NOMO-1 (cell line): ENCODE results near the gene MBD3L1.

ENCODE experiments used
- DNase-seq, 2 experiments: peaks; one replicate each; lab custom pipeline; 2025; ENCODE audit not compliant: unreplicated experiment in 2 of 2; lab: John Stamatoyannopoulos, UW

MBD3L1 gene

DNA sequence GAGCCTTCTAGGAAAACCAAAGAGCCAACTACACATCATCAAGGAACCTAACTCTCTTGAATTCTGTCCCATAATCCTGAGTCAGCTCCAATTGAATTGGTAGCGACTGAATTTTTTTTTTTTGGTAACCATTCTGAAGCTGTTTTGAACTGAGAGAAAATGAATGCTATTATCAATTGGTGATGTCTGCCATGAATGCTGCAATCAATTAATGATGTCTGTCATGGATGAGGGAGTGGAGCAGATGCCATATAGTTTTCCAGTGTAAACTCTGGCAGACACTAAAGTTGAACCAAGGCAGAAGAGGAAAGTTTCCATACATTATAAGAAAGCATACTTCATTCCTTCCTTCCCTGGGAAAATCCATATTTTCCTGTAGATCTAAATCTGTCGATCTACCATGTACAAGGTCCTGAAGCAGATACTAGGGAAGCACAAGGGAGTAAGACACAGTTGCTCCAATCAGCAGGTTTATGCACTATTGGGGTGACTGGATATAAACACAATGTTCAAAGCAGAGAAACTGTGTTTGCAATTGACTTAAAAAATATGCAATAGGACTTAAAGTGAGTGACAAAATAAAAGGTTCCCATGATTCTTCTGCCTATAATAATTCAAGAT, 48.8 kb downstream of the MBD3L1 start:
- no peak for DNase-seq

DNA sequence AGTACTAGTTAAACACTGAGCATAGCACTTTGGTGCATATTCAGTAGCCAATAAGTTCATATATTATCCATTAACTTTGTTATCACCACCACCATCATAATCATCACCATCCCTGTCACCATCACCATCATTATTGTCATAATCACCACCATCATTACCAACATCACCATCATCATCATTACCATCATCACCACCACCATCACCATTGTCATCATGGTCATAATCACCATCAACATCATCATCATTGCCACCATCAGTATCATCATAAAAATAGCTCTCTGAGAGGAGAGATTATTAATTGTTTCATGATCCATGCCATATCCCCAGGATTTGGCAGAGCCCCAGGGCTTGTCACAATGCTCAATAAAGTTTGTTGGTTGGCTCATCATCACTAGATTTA, 49.3 kb downstream of the MBD3L1 start:
- DNase-seq, result no peak

DNA sequence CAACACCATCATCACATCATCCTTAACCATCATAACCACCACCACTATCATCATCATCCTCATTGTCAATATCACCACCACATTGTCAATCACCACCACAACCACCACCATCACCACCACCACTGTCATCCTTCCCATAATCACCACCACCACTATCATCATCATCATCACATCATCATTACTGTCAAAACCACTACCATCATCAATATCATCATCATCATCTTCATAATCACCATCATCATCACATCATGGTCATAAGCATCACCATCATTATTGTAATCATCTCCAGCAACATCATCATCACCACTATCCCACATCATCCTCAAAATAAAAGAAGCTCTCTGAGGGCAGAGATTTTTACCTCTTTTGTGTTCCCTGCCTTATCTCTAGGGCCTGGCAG, 52.2 kb downstream of the MBD3L1 start:
- no peak for DNase-seq

DNA sequence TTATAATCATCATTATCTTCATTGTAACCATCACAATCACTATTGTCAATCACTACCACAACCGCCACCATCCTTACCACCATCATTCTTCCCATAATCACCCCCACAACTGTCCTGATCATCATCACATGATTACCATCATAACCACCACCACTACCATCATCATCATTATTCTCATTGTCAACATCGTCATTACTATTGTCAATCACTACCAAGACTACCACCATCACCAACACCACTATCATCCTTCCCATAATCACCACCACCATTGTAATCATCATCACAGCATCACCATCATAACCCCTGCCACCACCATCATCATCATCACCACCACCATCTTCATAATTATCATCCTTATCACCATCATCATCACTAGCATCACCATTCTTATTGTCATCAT, 55.2 kb downstream of the MBD3L1 start:
- no peak for DNase-seq

DNA sequence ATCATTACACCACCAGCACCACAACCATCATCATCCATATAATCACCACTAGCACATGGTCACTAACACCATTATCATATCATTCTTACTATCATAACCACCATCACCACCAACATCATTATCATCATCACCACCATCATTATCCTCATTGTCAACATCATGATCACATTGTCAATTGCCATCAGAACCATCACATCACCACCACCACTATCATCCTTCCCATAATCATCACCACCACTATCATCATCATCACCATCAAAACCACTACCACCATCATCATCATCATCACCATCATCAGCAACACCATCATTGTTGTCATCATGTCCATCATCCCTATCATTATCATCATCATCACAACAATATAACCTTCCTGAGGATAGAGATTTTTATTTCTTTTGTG, 58.1 kb downstream of the MBD3L1 start:
- DNase-seq, result no peak
